Central memory CD8-positive, alpha-beta T cell (primary cell): Measurements from ENCODE around the gene LAMC2.

Experiments
- ATAC-seq: fragments of 150-1000 bp; cut with Tn5 transposase; replicated peaks from 2 replicates; pipeline ENCODE4 v1.10.0; 2022; ENCODE audit warnings: mild to moderate bottlenecking, moderate FRiP score, moderate number of reproducible peaks; ENCODE audit not compliant: poor library complexity, severe bottlenecking; ENCODE audit errors: extremely low read depth
- DNase-seq, 2 donors: peaks; one replicate each; pipeline ENCODE4 v3.0.0; 2021; ENCODE audit warnings: low spot score in 2 of 2
- H3K27ac Mint-ChIP-seq: one replicate; pipeline ENCODE4 v1.8.0; 2022; ENCODE audit warnings: low read depth, mild to moderate bottlenecking, moderate library complexity, mixed read lengths
- H3K27me3 Mint-ChIP-seq: one replicate; pipeline ENCODE4 v1.8.0; 2022; ENCODE audit warnings: mixed read lengths
- H3K36me3 Mint-ChIP-seq: one replicate; pipeline ENCODE4 v1.8.0; 2022; ENCODE audit warnings: mild to moderate bottlenecking, moderate library complexity, mixed read lengths; ENCODE audit not compliant: insufficient read depth
- H3K4me1 Mint-ChIP-seq: one replicate; pipeline ENCODE4 v1.8.0; 2022; ENCODE audit warnings: mixed read lengths
- H3K4me3 Mint-ChIP-seq: one replicate; pipeline ENCODE4 v1.8.0; 2022; ENCODE audit warnings: mild to moderate bottlenecking, moderate library complexity, mixed read lengths
- H3K9me3 Mint-ChIP-seq: one replicate; pipeline ENCODE4 v1.8.0; 2022; ENCODE audit warnings: mixed read lengths

Gene LAMC2

GRCh38 chr1:183203094-183203493, 17.0 kb downstream of the LAMC2 start:
- Mint-ChIP-seq H3K4me3 (no peak overlapping the region), H3K36me3 (no peaks in the 10 kb centered on the region), H3K9me3 (no peaks in the 10 kb centered on the region), H3K4me1 (no peaks in the 10 kb centered on the region), H3K27me3 (peaks cover 41% of the 10 kb centered on the region), H3K27ac (no peak overlapping the region)
- DNase-seq = no peak
- no peak for ATAC-seq

- H3K4me3 Mint-ChIP-seq = no peak overlapping the region
- no peak for DNase-seq
- no peaks in the 10 kb centered on the region for H3K36me3 Mint-ChIP-seq
- no peak overlapping the region for H3K27ac Mint-ChIP-seq
- ATAC-seq = no peak
- no peaks in the 10 kb centered on the region for H3K4me1 Mint-ChIP-seq
- peaks cover 30% of the 10 kb centered on the region for H3K27me3 Mint-ChIP-seq
- H3K9me3 Mint-ChIP-seq = no peaks in the 10 kb centered on the region
Observed at GRCh38 chr1:183205196-183205781, 19.2 kb downstream of the LAMC2 start.

GRCh38 chr1:183206538-183207122, 20.6 kb downstream of the LAMC2 start:
- Mint-ChIP-seq H3K27me3 (peaks cover 19% of the 10 kb centered on the region), H3K4me1 (no peaks in the 10 kb centered on the region)
- no peak for ATAC-seq

DNA sequence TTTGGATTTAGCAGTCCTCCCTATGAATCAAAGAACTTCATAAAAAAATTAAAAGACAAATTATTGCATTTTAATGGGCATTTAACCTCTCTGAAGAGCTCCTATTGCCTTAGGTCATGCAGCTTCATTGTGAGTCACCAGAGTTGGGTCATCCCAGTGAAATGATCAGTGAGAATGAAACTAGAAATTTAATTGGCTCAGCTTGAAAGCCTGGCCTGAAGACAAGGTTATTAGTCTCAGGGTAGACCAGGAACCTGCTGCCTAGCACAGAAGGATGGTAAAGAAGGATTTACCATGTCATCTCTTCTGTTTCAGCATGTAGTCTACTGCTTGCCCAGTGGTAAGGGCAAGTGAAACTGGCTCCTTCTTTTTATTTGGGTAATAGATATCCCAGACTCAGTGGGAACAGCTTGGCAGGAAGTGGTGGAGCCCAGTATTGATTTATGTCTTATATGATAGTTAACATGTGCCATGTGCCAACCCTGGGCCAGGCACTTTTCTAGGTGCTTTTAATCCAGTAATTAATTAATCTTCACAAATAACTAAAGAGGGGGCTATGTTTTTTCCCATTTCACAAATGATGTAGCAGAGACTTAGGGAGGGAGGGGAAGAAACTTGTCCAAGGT, 23.6 kb downstream of the LAMC2 start:
- Mint-ChIP-seq H3K4me3 (no peak overlapping the region), H3K36me3 (no peaks in the 10 kb centered on the region), H3K27ac (no peak overlapping the region), H3K27me3 (peaks cover 38% of the 10 kb centered on the region), H3K4me1 (no peaks in the 10 kb centered on the region), H3K9me3 (no peaks in the 10 kb centered on the region)
- ATAC-seq (no peak), DNase-seq (no peak)

More at GRCh38 chr1:183206538-183207122, 20.6 kb downstream of the LAMC2 start:
- no peak for DNase-seq
- Mint-ChIP-seq H3K27ac (no peak overlapping the region), H3K4me3 (no peak overlapping the region), H3K9me3 (no peaks in the 10 kb centered on the region), H3K36me3 (no peaks in the 10 kb centered on the region)

DNA sequence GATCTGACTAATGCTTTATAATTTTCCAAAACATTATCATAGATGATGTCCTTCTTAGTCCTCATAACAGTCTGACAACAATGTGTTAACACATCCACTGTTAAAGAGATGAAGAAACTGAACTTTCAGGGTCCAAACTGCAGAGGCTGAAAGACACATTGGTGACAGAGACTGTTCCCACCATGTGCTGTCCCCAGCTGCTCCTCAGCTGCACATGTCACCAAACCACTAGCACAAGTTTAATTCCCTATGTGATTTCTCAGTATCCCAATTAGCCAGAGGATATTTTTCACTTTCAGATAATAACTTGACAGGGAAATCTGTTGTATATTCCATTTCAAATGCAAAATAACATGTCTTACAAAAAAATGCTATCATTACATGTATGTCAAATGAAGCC, 24.6 kb downstream of the LAMC2 start:
- H3K27me3 Mint-ChIP-seq = peaks cover 39% of the 10 kb centered on the region
- no peaks in the 10 kb centered on the region for H3K36me3 Mint-ChIP-seq
- no peaks in the 10 kb centered on the region for H3K4me1 Mint-ChIP-seq
- DNase-seq (no peak), ATAC-seq (no peak)
- H3K4me3 Mint-ChIP-seq = no peak overlapping the region
- H3K27ac Mint-ChIP-seq = no peak overlapping the region
- H3K9me3 Mint-ChIP-seq = no peaks in the 10 kb centered on the region

- Mint-ChIP-seq H3K4me1 (no peaks in the 10 kb centered on the region), H3K27ac (no peak overlapping the region), H3K4me3 (no peak overlapping the region), H3K9me3 (no peaks in the 10 kb centered on the region), H3K36me3 (no peaks in the 10 kb centered on the region), H3K27me3 (peaks cover 50% of the 10 kb centered on the region)
- ATAC-seq (no peak), DNase-seq (no peak)
Observed at GRCh38 chr1:183212870-183213269, 26.8 kb downstream of the LAMC2 start.

DNA sequence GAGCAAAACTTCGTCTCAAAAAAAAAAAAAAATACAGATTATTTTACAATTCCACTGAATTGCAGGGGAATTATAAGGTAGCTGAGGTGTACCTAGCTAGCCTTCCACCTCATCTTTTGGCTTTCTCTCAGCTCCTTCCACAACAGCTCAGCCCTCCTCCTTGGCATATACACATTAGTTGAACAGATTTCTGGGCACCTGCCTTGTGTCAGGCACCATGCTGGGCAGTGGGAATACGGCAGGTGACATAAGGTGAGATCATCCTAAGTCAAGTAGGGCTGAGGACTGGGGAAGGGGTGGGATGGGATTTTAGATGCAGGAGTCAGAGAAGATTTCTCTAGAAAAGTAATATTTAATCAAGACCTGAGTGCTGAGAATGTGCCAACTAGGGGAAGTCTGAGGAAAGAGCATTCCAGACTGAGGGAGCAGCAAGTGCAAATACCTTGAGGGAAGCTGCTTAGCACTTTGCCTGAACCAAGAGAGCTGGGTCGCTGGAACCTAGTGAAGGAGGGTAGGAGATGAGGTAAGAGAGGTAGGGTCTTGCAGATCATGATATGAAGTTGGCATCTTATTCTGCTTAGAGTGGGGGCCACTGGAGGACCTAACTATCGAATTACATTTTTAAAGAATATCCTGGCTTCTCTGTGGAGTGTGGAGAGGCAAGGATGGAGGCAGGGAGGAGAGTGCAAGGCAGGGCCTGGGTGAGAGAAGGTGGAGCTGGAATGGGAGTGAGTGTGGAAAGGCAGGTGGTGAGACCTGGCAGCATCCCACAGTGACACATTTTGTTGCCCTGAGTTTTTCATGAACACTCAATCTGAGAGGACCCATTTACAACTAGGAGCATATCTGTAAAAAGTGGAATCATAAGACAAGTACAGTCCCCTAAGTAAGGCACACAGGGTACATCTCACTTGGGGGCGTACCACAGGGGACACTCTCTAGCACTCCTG, 28.2 kb downstream of the LAMC2 start:
- peaks cover 46% of the 10 kb centered on the region for H3K27me3 Mint-ChIP-seq
- H3K4me1 Mint-ChIP-seq = no peaks in the 10 kb centered on the region
- H3K9me3 Mint-ChIP-seq = no peaks in the 10 kb centered on the region
- no peak overlapping the region for H3K4me3 Mint-ChIP-seq
- DNase-seq (no peak), ATAC-seq (no peak)
- H3K36me3 Mint-ChIP-seq = no peaks in the 10 kb centered on the region
- no peak overlapping the region for H3K27ac Mint-ChIP-seq

DNA sequence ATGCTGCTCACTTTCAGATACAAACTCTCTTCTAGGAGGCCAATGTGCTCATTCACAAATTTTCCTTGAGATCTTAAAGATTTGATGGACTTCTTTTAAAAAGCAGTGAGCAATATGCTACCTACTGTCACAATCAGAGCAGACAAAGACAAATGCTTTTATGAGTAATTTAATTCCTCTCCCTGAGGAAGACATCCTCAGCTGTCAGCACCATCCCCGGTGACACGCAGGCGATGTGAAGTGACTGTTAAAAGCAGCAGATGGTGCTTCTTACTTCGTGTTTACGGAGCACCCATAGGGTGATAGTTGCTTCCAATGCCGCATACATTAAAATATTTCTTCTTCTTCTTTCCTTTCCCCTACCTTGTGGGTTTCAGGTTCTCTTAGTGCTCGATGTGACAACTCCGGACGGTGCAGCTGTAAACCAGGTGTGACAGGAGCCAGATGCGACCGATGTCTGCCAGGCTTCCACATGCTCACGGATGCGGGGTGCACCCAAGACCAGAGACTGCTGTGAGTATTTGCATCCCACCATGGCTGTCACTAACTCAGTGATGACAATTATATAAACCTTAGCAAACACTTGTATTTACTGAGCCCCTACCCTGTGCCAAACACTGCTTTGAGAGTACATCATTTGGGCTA, 29.1 kb downstream of the LAMC2 start:
- peaks cover 6% of the 10 kb centered on the region for H3K4me1 Mint-ChIP-seq
- H3K9me3 Mint-ChIP-seq = no peaks in the 10 kb centered on the region
- no peak overlapping the region for H3K27ac Mint-ChIP-seq
- H3K36me3 Mint-ChIP-seq = no peaks in the 10 kb centered on the region
- no peak overlapping the region for H3K4me3 Mint-ChIP-seq
- ATAC-seq (no peak), DNase-seq (no peak)
- peaks cover 38% of the 10 kb centered on the region for H3K27me3 Mint-ChIP-seq

DNA sequence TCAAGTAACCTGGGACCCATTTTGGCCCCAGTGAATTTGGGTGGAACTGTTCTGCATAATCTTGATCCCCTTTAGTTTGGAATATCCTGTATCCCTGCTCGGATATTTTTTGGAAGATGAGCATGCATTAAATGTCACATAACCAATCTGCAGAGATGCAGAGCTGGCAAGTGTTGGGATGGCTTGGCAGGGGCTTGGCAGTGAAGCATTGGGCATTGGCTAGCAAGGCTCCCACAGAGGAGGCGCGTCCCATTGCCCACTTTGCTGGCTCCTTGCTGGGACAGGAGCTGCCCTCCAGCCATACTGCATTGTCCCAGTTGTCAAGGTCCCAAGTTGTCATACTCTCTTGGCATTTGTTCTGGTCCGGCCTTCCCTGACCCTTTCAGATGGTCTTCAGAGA, 29.9 kb downstream of the LAMC2 start:
- H3K4me1 Mint-ChIP-seq = peaks cover 6% of the 10 kb centered on the region

GRCh38 chr1:183218027-183218618, 32.1 kb downstream of the LAMC2 start:
- H3K4me1 Mint-ChIP-seq = peaks cover 6% of the 10 kb centered on the region
- DNase-seq (no peak), ATAC-seq (no peak)
- no peak overlapping the region for H3K27ac Mint-ChIP-seq
- no peak overlapping the region for H3K4me3 Mint-ChIP-seq
- no peaks in the 10 kb centered on the region for H3K9me3 Mint-ChIP-seq
- no peaks in the 10 kb centered on the region for H3K36me3 Mint-ChIP-seq
- H3K27me3 Mint-ChIP-seq = peaks cover 24% of the 10 kb centered on the region

More for the DNA sequence above, 29.9 kb downstream of the LAMC2 start:
- Mint-ChIP-seq H3K9me3 (no peaks in the 10 kb centered on the region), H3K27me3 (peaks cover 37% of the 10 kb centered on the region), H3K4me3 (no peak overlapping the region), H3K36me3 (no peaks in the 10 kb centered on the region), H3K27ac (no peak overlapping the region)
- DNase-seq (no peak), ATAC-seq (no peak)

- DNase-seq (no peak), ATAC-seq (peak; percentile 10)
- Mint-ChIP-seq H3K4me1 (peaks cover 6% of the 10 kb centered on the region), H3K4me3 (no peak overlapping the region), H3K27me3 (peaks cover 22% of the 10 kb centered on the region), H3K27ac (no peak overlapping the region), H3K36me3 (no peaks in the 10 kb centered on the region), H3K9me3 (no peaks in the 10 kb centered on the region)
Observed at GRCh38 chr1:183218971-183219615, 33.0 kb downstream of the LAMC2 start.
